PC-3 (cell line): ENCODE measurements around the gene LIPG.

Source experiments
- CTCF ChIP-seq: fragments of 300-600 bp; sonication (generic); conservative IDR thresholded peaks from 2 replicates; pipeline ENCODE4 v1.5.1; 2017; ENCODE audit warnings: antibody characterized with exemption, low read depth, mild to moderate bottlenecking, low read length
- EZH2 ChIP-seq: fragments of 300-600 bp; sonication (generic); IDR thresholded peaks from one replicate; pipeline ENCODE4 v1.6.1; 2017; ENCODE audit warnings: antibody characterized with exemption, mild to moderate bottlenecking, low read length; ENCODE audit not compliant: unreplicated experiment

GRCh38 chr18:49631146-49631866 is 69.4 kb downstream of the LIPG start:
- TF ChIP-seq CTCF (no peak), EZH2 (no peak)
